Measurements from ENCODE around the gene MYLK.

MYLK gene

GRCh38 chr3:123781571-123782275, 102.4 kb downstream of the MYLK start:
- no peak for TF ChIP-seq CTCF (conservative IDR thresholded peaks at IDR 0.05; ENCODE audit: low read depth, low read length)
- Histone ChIP-seq H3K4me2 (no peak overlapping the region), H3K79me2 (ENCODE audit: insufficient read depth, low read depth) (no peaks in the 10 kb centered on the region), H3K27me3 (ENCODE audit: insufficient read depth, low read depth) (no peaks in the 10 kb centered on the region), H3K9ac (no peak overlapping the region), H3K27ac (no peak overlapping the region), H2AFZ (ENCODE audit: low read depth) (no peak overlapping the region), H3K36me3 (ENCODE audit: insufficient read depth) (no peaks in the 10 kb centered on the region), H3K4me3 (IDR thresholded peaks at IDR 0.05; ENCODE audit: insufficient read depth, low read depth, low read length) (no peak overlapping the region), H4K20me1 (ENCODE audit: insufficient read depth) (no peaks in the 10 kb centered on the region), H3K4me1 (ENCODE audit: low read depth, poor library complexity, severe bottlenecking) (no peaks in the 10 kb centered on the region)

GRCh38 chr3:123781138-123781537, 103.0 kb downstream of the MYLK start:
- Histone ChIP-seq H3K4me2 (no peak overlapping the region), H3K4me3 (IDR thresholded peaks at IDR 0.05; ENCODE audit: insufficient read depth, low read depth, low read length) (no peak overlapping the region), H3K9ac (no peak overlapping the region), H4K20me1 (ENCODE audit: insufficient read depth) (no peaks in the 10 kb centered on the region), H2AFZ (ENCODE audit: low read depth) (no peak overlapping the region), H3K27ac (no peak overlapping the region), H3K4me1 (ENCODE audit: low read depth, poor library complexity, severe bottlenecking) (no peaks in the 10 kb centered on the region), H3K36me3 (ENCODE audit: insufficient read depth) (no peaks in the 10 kb centered on the region), H3K79me2 (ENCODE audit: insufficient read depth, low read depth) (no peaks in the 10 kb centered on the region), H3K27me3 (ENCODE audit: insufficient read depth, low read depth) (no peaks in the 10 kb centered on the region)
- no peak for TF ChIP-seq CTCF (conservative IDR thresholded peaks at IDR 0.05; ENCODE audit: low read depth, low read length)

GRCh38 chr3:123780656-123781055, 103.5 kb downstream of the MYLK start:
- Histone ChIP-seq H3K4me2 (no peak overlapping the region), H3K4me3 (IDR thresholded peaks at IDR 0.05; ENCODE audit: insufficient read depth, low read depth, low read length) (no peak overlapping the region), H3K36me3 (ENCODE audit: insufficient read depth) (no peaks in the 10 kb centered on the region), H3K27ac (no peak overlapping the region), H3K9ac (no peak overlapping the region), H4K20me1 (ENCODE audit: insufficient read depth) (no peaks in the 10 kb centered on the region), H3K79me2 (ENCODE audit: insufficient read depth, low read depth) (no peaks in the 10 kb centered on the region), H2AFZ (ENCODE audit: low read depth) (no peak overlapping the region), H3K4me1 (ENCODE audit: low read depth, poor library complexity, severe bottlenecking) (no peaks in the 10 kb centered on the region), H3K27me3 (ENCODE audit: insufficient read depth, low read depth) (no peaks in the 10 kb centered on the region)
- no peak for TF ChIP-seq CTCF (conservative IDR thresholded peaks at IDR 0.05; ENCODE audit: low read depth, low read length)

- H3K79me2 ChIP-seq (ENCODE audit: insufficient read depth, low read depth), result no peaks in the 10 kb centered on the region
- no peak for TF ChIP-seq CTCF (conservative IDR thresholded peaks at IDR 0.05; ENCODE audit: low read depth, low read length)
- H2AFZ ChIP-seq (ENCODE audit: low read depth), result no peak overlapping the region
- H3K36me3 ChIP-seq (ENCODE audit: insufficient read depth), result no peaks in the 10 kb centered on the region
- no peaks in the 10 kb centered on the region for H3K4me1 ChIP-seq (ENCODE audit: low read depth, poor library complexity, severe bottlenecking)
- no peak overlapping the region for H3K9ac ChIP-seq
- H3K27ac ChIP-seq, result no peak overlapping the region
- H3K4me3 ChIP-seq (IDR thresholded peaks at IDR 0.05; ENCODE audit: insufficient read depth, low read depth, low read length), result no peak overlapping the region
- H3K27me3 ChIP-seq (ENCODE audit: insufficient read depth, low read depth), result no peaks in the 10 kb centered on the region
- H4K20me1 ChIP-seq (ENCODE audit: insufficient read depth), result no peaks in the 10 kb centered on the region
- no peak overlapping the region for H3K4me2 ChIP-seq
These were observed 104.4 kb downstream of the MYLK start for GRCh38 chr3:123779655-123780231.
